Activated CD4-positive, alpha-beta memory T cell treated with anti-CD3 and anti-CD28 coated beads, Interleukin-2, amount 10 ng/mL, durations not matched to agents 7 days and 5 days (primary cell): Measurements from ENCODE around the gene AP1G2. TPM values are rescaled to one million over a fixed set of nuclear protein-coding genes. Genes with fewer than 3 reads are reported as not detected.
A peak's percentile ranks its signal among the peaks of the same experiment; 100 is the strongest.

ENCODE experiments used
- CTCF ChIA-PET: fragments of 350-600 bp; sonication (Branson Sonifier 250); formaldehyde crosslinking; loops from one replicate; lab custom pipeline; 2021; ENCODE audit warnings: antibody characterized with exemption, inconsistent platforms; lab: Charles Lee
- POLR2A ChIA-PET: fragments of 350-600 bp; sonication (Branson Sonifier 250); formaldehyde crosslinking; loops from one replicate; lab custom pipeline; 2021; ENCODE audit warnings: antibody characterized with exemption; lab: Charles Lee
- DNase-seq: peaks from one replicate; pipeline ENCODE4 v3.0.0-alpha.2; 2020
- H3K27ac Mint-ChIP-seq: one replicate; pipeline ENCODE4 v1.8.0; 2021; ENCODE audit warnings: mild to moderate bottlenecking, mixed read lengths
- H3K27me3 Mint-ChIP-seq: one replicate; pipeline ENCODE4 v1.8.0; 2021; ENCODE audit warnings: mixed read lengths
- H3K36me3 Mint-ChIP-seq: one replicate; pipeline ENCODE4 v1.8.0; 2021; ENCODE audit warnings: low read depth, mixed read lengths
- H3K4me1 Mint-ChIP-seq: one replicate; pipeline ENCODE4 v1.8.0; 2021; ENCODE audit warnings: mixed read lengths
- H3K4me3 Mint-ChIP-seq: one replicate; pipeline ENCODE4 v1.8.0; 2021; ENCODE audit warnings: mild to moderate bottlenecking, mixed read lengths
- H3K9me3 Mint-ChIP-seq: one replicate; pipeline ENCODE4 v1.8.0; 2021; ENCODE audit warnings: mixed read lengths
- total RNA-seq, 2 experiments: library from RNA; stranded (reverse); gene quantifications; one replicate each; pipeline ENCODE4 v1.2.3, GENCODE V29; 2021

AP1G2 gene
- total RNA-seq, 2 experiments from 2014 or later = 263 to 275 TPM

GRCh38 chr14:23577004-23577681 is 9.6 kb upstream of the AP1G2 start:
- DNase-seq = no peak

GRCh38 chr14:23573384-23574015 is 5.9 kb upstream of the AP1G2 start:
- no peaks in the 10 kb centered on the region for H3K36me3 Mint-ChIP-seq
- no peaks in the 10 kb centered on the region for H3K9me3 Mint-ChIP-seq
- H3K27me3 Mint-ChIP-seq = peaks cover 22% of the 10 kb centered on the region
- ChIA-PET CTCF (interaction anchor here (0.8 kb wide), 1 partner anchor 10 kb away, joined by 4 read pairs; no protein-coding TSS in a partner anchor), POLR2A (no interaction called here)
- no peak overlapping the region for H3K4me3 Mint-ChIP-seq
- no peak for DNase-seq
- H3K27ac Mint-ChIP-seq = no peak overlapping the region
- peaks cover 34% of the 10 kb centered on the region for H3K4me1 Mint-ChIP-seq

More at GRCh38 chr14:23577004-23577681, 9.6 kb upstream of the AP1G2 start:
- H3K4me1 Mint-ChIP-seq = peaks cover 21% of the 10 kb centered on the region
- H3K27me3 Mint-ChIP-seq = peaks cover 36% of the 10 kb centered on the region
- no peaks in the 10 kb centered on the region for H3K36me3 Mint-ChIP-seq
- no peaks in the 10 kb centered on the region for H3K9me3 Mint-ChIP-seq
- no peak overlapping the region for H3K27ac Mint-ChIP-seq
- H3K4me3 Mint-ChIP-seq = no peak overlapping the region
- CTCF ChIA-PET = no interaction called here
- POLR2A ChIA-PET = no interaction called here

- peaks cover 40% of the 10 kb centered on the region for H3K4me1 Mint-ChIP-seq
- ChIA-PET POLR2A (no interaction called here), CTCF (interaction anchor here (0.8 kb wide), 1 partner anchor 10 kb away, joined by 4 read pairs; no protein-coding TSS in a partner anchor)
- DNase-seq = no peak
- peaks cover 19% of the 10 kb centered on the region for H3K27me3 Mint-ChIP-seq
- no peak overlapping the region for H3K27ac Mint-ChIP-seq
- no peaks in the 10 kb centered on the region for H3K36me3 Mint-ChIP-seq
- H3K4me3 Mint-ChIP-seq = no peak overlapping the region
- H3K9me3 Mint-ChIP-seq = no peaks in the 10 kb centered on the region
Measured at GRCh38 chr14:23572836-23573235, 5.2 kb upstream of the AP1G2 start.

GRCh38 chr14:23572524-23572828 is 4.9 kb upstream of the AP1G2 start:
- no peak overlapping the region for H3K4me3 Mint-ChIP-seq
- peaks cover 44% of the 10 kb centered on the region for H3K4me1 Mint-ChIP-seq
- ChIA-PET CTCF (interaction anchor here (0.8 to 1.0 kb wide), 2 partner anchors 9 to 12 kb away, joined by 3 to 4 read pairs; no protein-coding TSS in a partner anchor), POLR2A (no interaction called here)
- H3K27ac Mint-ChIP-seq = no peak overlapping the region
- DNase-seq = no peak
- peaks cover 2% of the 10 kb centered on the region for H3K36me3 Mint-ChIP-seq
- no peaks in the 10 kb centered on the region for H3K9me3 Mint-ChIP-seq
- peaks cover 19% of the 10 kb centered on the region for H3K27me3 Mint-ChIP-seq

GRCh38 chr14:23571701-23572523 is 4.3 kb upstream of the AP1G2 start:
- no peak for DNase-seq
- Mint-ChIP-seq H3K36me3 (peaks cover 5% of the 10 kb centered on the region), H3K4me1 (peaks cover 45% of the 10 kb centered on the region), H3K27ac (no peak overlapping the region), H3K4me3 (no peak overlapping the region), H3K9me3 (no peaks in the 10 kb centered on the region), H3K27me3 (peaks cover 16% of the 10 kb centered on the region)
- CTCF ChIA-PET = interaction anchor here (0.6 to 1.0 kb wide), 2 partner anchors 12 to 17 kb away, joined by 3 read pairs; no protein-coding TSS in a partner anchor
- POLR2A ChIA-PET = no interaction called here

GRCh38 chr14:23570806-23571483 is 3.4 kb upstream of the AP1G2 start:
- Mint-ChIP-seq H3K36me3 (peaks cover 11% of the 10 kb centered on the region), H3K27me3 (peaks cover 8% of the 10 kb centered on the region), H3K27ac (no peak overlapping the region), H3K9me3 (no peaks in the 10 kb centered on the region), H3K4me3 (no peak overlapping the region), H3K4me1 (peaks cover 46% of the 10 kb centered on the region)
- ChIA-PET CTCF (interaction anchor here (0.9 kb wide), 1 partner anchor 8 kb away, joined by 3 read pairs; no protein-coding TSS in a partner anchor), POLR2A (interaction anchor here (1.0 kb wide), 1 partner anchor 12 kb away, joined by 3 read pairs; no protein-coding TSS in a partner anchor)
- no peak for DNase-seq

- Mint-ChIP-seq H3K27ac (no peak overlapping the region), H3K36me3 (peaks cover 24% of the 10 kb centered on the region), H3K9me3 (no peaks in the 10 kb centered on the region), H3K27me3 (no peaks in the 10 kb centered on the region), H3K4me3 (no peak overlapping the region), H3K4me1 (peaks cover 52% of the 10 kb centered on the region)
- POLR2A ChIA-PET = no interaction called here
- CTCF ChIA-PET = interaction anchor here (1.4 to 3.7 kb wide), 2 partner anchors 10 to 19 kb away, joined by 5 to 18 read pairs; no protein-coding TSS in a partner anchor
- DNase-seq = no peak
Measured at GRCh38 chr14:23569443-23570151, 2.0 kb upstream of the AP1G2 start.

- Mint-ChIP-seq H3K36me3 (peaks cover 31% of the 10 kb centered on the region), H3K4me3 (peak overlapping the region; percentile 100), H3K9me3 (no peaks in the 10 kb centered on the region), H3K27ac (peak overlapping the region; percentile 96), H3K4me1 (peaks cover 55% of the 10 kb centered on the region), H3K27me3 (no peaks in the 10 kb centered on the region)
- ChIA-PET POLR2A (interaction anchor here (1.2 kb wide), 1 partner anchor 9 kb away, joined by 3 read pairs; no protein-coding TSS in a partner anchor), CTCF (interaction anchor here (0.5 to 3.7 kb wide), 5 partner anchors 9 to 437 kb away, joined by 3 to 18 read pairs (median 5); no protein-coding TSS in a partner anchor)
- DNase-seq = no peak
Measured at GRCh38 chr14:23568600-23569331, 1.2 kb upstream of the AP1G2 start.

GRCh38 chr14:23568021-23568599 is 519 bp upstream of the AP1G2 start:
- Mint-ChIP-seq H3K9me3 (no peaks in the 10 kb centered on the region), H3K4me3 (peak overlapping the region; percentile 100), H3K27ac (peak overlapping the region; percentile 96), H3K27me3 (no peaks in the 10 kb centered on the region), H3K36me3 (peaks cover 36% of the 10 kb centered on the region), H3K4me1 (peaks cover 53% of the 10 kb centered on the region)
- no peak for DNase-seq
- CTCF ChIA-PET = interaction anchor here (0.5 to 3.7 kb wide), 7 partner anchors 9 to 437 kb away, joined by 3 to 18 read pairs (median 5); partner anchors contain the start of gene THTPA
- POLR2A ChIA-PET = interaction anchor here (1.2 to 1.7 kb wide), 5 partner anchors 8 to 527 kb away, joined by 3 to 16 read pairs (median 5); partner anchors contain the start of genes THTPA and ZFHX2

GRCh38 chr14:23566778-23567185 is 809 bp downstream of the AP1G2 start:
- H3K4me3 Mint-ChIP-seq = peak overlapping the region; percentile 100
- DNase-seq = no peak
- POLR2A ChIA-PET = interaction anchor here (0.6 to 1.7 kb wide), 7 partner anchors 9 to 528 kb away, joined by 3 to 16 read pairs (median 4); partner anchors contain the start of genes THTPA and ZFHX2
- no peaks in the 10 kb centered on the region for H3K9me3 Mint-ChIP-seq
- H3K4me1 Mint-ChIP-seq = peaks cover 46% of the 10 kb centered on the region
- CTCF ChIA-PET = interaction anchor here (1.0 to 3.7 kb wide), 6 partner anchors 7 to 277 kb away, joined by 3 to 18 read pairs (median 4); partner anchors contain the start of gene THTPA
- H3K36me3 Mint-ChIP-seq = peaks cover 48% of the 10 kb centered on the region
- H3K27ac Mint-ChIP-seq = peak overlapping the region; percentile 96
- H3K27me3 Mint-ChIP-seq = no peaks in the 10 kb centered on the region
